Mesothelial cell of epicardium (in vitro differentiated cells): Measurements from ENCODE around the gene ITPRIP. TPM values are rescaled to one million over a fixed set of nuclear protein-coding genes. Genes with fewer than 3 reads are reported as not detected.

Experiments used
- DNase-seq, 2 experiments: peaks; one replicate each; pipeline ENCODE4 v3.0.0; 2021; ENCODE audit warnings: low spot score in 2 of 2; ENCODE audit not compliant: unreplicated experiment in 2 of 2
- H3K27ac Mint-ChIP-seq: 2 replicates; pipeline ENCODE4 v1.8.0; 2021; ENCODE audit warnings: mixed read lengths
- H3K27me3 Mint-ChIP-seq: 2 replicates; pipeline ENCODE4 v1.8.0; 2021; ENCODE audit warnings: low read depth, mixed read lengths
- H3K36me3 Mint-ChIP-seq: 2 replicates; pipeline ENCODE4 v1.8.0; 2021; ENCODE audit warnings: mixed read lengths
- H3K4me1 Mint-ChIP-seq: 2 replicates; pipeline ENCODE4 v1.8.0; 2021; ENCODE audit warnings: mixed read lengths
- H3K4me3 Mint-ChIP-seq: 2 replicates; pipeline ENCODE4 v1.8.0; 2021; ENCODE audit warnings: mild to moderate bottlenecking, moderate library complexity, mixed read lengths
- H3K9me3 Mint-ChIP-seq: 2 replicates; pipeline ENCODE4 v1.8.0; 2021; ENCODE audit warnings: mixed read lengths
- total RNA-seq: library from RNA; stranded (reverse); gene quantifications from 3 replicates; pipeline ENCODE4 v1.2.1, GENCODE V29; 2021
- TF ChIP-seq, protein P1 (sequence below): fragments of 200-600 bp; sonication (generic); IDR thresholded peaks from one replicate; pipeline ENCODE4 v1.5.0; 2021; ENCODE audit warnings: antibody characterized with exemption; ENCODE audit not compliant: unreplicated experiment

Gene ITPRIP
- total RNA-seq, 1 donor from 2014 or later, result 24.5 TPM

DNA sequence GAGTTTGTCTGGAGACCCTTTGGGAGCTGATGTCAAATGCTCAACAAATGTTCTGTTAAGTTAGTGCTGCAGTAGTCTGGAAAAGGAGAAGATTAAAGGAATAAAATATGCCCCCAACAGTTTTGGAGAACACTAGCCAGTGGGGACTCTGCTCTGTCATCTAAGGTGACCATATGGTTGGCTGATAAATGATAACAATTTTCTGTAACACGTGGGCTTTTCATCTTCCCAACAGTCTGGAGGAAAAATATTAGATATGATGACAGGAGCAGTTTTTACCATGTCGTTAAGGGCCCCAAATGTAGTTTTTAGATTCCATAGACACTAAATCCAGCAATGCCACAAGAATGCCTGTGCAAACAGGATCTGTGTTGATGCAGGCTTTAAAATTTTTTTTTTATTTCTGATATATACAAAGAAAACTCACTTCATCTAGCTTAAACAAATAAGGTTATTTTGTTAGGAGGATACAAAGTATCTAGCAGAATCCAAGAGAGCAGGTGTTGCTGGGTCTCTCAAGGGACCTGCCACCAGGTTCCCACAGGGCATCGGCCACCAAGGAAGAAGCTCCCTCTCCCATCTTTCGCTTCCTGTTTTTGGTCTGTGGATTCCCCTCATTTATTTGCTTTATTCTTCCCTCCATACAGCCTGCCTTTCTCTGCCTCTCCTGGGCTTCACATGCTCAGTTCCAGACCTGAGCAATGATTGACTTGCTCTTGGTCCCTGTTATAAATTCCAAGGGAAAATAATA lies 9.2 kb upstream of the ITPRIP start:
- no peak for DNase-seq
- Mint-ChIP-seq H3K27me3 (peaks cover 14% of the 10 kb centered on the region), H3K4me1 (peaks cover under 1% of the 10 kb centered on the region), H3K36me3 (no peaks in the 10 kb centered on the region), H3K27ac (no peak overlapping the region), H3K4me3 (no peak overlapping the region), H3K9me3 (no peaks in the 10 kb centered on the region)
- TF ChIP-seq, protein P1, sequence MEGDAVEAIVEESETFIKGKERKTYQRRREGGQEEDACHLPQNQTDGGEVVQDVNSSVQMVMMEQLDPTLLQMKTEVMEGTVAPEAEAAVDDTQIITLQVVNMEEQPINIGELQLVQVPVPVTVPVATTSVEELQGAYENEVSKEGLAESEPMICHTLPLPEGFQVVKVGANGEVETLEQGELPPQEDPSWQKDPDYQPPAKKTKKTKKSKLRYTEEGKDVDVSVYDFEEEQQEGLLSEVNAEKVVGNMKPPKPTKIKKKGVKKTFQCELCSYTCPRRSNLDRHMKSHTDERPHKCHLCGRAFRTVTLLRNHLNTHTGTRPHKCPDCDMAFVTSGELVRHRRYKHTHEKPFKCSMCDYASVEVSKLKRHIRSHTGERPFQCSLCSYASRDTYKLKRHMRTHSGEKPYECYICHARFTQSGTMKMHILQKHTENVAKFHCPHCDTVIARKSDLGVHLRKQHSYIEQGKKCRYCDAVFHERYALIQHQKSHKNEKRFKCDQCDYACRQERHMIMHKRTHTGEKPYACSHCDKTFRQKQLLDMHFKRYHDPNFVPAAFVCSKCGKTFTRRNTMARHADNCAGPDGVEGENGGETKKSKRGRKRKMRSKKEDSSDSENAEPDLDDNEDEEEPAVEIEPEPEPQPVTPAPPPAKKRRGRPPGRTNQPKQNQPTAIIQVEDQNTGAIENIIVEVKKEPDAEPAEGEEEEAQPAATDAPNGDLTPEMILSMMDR, result no peak

DNA sequence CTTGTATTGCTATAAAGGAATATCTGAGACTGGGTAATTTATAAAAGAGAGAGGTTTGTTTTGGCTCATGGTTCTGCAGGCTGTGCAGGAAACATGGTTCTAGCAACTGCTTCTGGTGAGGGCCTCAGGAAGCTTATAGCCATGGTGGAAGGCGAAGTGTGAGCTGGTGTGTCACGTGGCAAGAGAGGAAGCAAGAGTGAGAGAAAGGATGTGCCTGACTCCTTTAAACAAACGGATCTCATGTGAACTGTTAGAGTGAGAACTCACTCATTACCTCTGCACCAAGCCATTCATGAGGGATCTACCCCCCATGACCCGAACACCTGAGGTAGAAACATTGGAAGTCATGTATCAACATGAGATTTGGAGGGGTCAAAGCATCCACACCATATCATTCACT lies 7.7 kb upstream of the ITPRIP start:
- no peak overlapping the region for H3K4me3 Mint-ChIP-seq
- no peaks in the 10 kb centered on the region for H3K36me3 Mint-ChIP-seq
- DNase-seq, result no peak
- no peaks in the 10 kb centered on the region for H3K4me1 Mint-ChIP-seq
- H3K27ac Mint-ChIP-seq, result no peak overlapping the region
- no peaks in the 10 kb centered on the region for H3K9me3 Mint-ChIP-seq
- peaks cover under 1% of the 10 kb centered on the region for H3K27me3 Mint-ChIP-seq
- TF ChIP-seq, protein P1, result no peak

DNA sequence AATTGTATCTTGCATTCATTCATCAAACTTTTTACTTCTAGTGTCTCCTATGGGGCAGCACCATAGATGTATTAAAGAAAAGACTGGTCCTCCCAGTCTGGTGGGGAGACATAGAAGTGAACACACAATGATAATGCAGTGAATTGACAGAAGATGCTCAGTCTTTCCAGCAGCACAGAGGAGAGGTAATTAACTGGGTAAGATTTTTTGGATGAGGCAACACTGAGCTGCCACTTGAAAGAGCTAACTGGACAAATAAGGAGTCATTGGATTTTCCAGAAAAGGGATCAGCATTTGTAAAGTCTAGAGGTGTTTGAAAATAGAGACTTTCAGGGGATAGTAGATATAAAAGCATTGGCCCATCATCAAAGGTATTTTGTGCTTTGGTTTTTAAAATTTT lies 7.2 kb upstream of the ITPRIP start:
- no peak for DNase-seq
- no peak overlapping the region for H3K27ac Mint-ChIP-seq
- no peaks in the 10 kb centered on the region for H3K4me1 Mint-ChIP-seq
- no peaks in the 10 kb centered on the region for H3K36me3 Mint-ChIP-seq
- TF ChIP-seq, protein P1, result no peak
- H3K27me3 Mint-ChIP-seq, result no peaks in the 10 kb centered on the region
- no peak overlapping the region for H3K4me3 Mint-ChIP-seq
- H3K9me3 Mint-ChIP-seq, result no peaks in the 10 kb centered on the region

DNA sequence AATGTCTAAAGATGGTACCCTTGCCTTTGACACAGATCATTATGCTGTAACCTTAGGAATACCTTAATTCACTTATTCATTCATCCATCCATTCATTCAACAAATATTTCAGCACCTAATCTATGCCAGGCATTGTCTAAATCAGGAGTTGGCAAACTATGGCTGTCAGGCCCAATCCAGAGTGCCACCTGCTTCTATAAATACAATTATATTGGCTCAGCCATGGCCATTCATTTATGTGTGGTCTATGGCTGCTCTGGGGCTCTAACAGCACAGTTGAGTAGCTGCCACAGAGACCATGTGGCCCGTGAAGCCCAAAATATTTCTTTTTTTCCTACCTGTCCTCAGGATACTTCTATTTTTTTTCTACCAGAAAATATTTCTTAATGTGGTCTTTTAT lies 6.0 kb upstream of the ITPRIP start:
- Mint-ChIP-seq H3K27me3 (no peaks in the 10 kb centered on the region), H3K9me3 (no peaks in the 10 kb centered on the region), H3K4me1 (peaks cover 13% of the 10 kb centered on the region), H3K36me3 (no peaks in the 10 kb centered on the region), H3K27ac (no peak overlapping the region), H3K4me3 (no peak overlapping the region)
- no peak for DNase-seq
- TF ChIP-seq, protein P1, result no peak

GRCh38 chr10:104342941-104343411 lies 4.7 kb upstream of the ITPRIP start:
- TF ChIP-seq, protein P1, result no peak
- no peaks in the 10 kb centered on the region for H3K9me3 Mint-ChIP-seq
- no peak overlapping the region for H3K4me3 Mint-ChIP-seq
- no peak for DNase-seq
- H3K27me3 Mint-ChIP-seq, result no peaks in the 10 kb centered on the region
- no peaks in the 10 kb centered on the region for H3K36me3 Mint-ChIP-seq
- peaks cover 18% of the 10 kb centered on the region for H3K4me1 Mint-ChIP-seq
- H3K27ac Mint-ChIP-seq, result no peak overlapping the region
